Activated CD4-positive, alpha-beta T cell treated with anti-CD3 and anti-CD28 coated beads, Interleukin-2, amount 10 ng/mL, durations not matched to agents 7 days and 5 days (primary cell): ENCODE results near the gene NPIPA2. TPM values are rescaled to one million over a fixed set of nuclear protein-coding genes. Genes with fewer than 3 reads are reported as not detected.
"Not testable (repeated sequence)": the region's sequence is repeated elsewhere in the genome, so short reads cannot be mapped to it uniquely, and the experiment has no call there.

Experiments
- CTCF ChIA-PET: fragments of 350-600 bp; sonication (Branson Sonifier 250); formaldehyde crosslinking; loops from one replicate; lab custom pipeline; 2021; ENCODE audit warnings: antibody characterized with exemption; lab: Charles Lee
- POLR2A ChIA-PET: fragments of 350-600 bp; sonication (Branson Sonifier 250); formaldehyde crosslinking; loops from one replicate; lab custom pipeline; 2021; ENCODE audit warnings: antibody characterized with exemption; lab: Charles Lee
- DNase-seq: peaks from one replicate; pipeline ENCODE4 v3.0.0-alpha.2; 2020
- H3K27ac Mint-ChIP-seq: one replicate; pipeline ENCODE4 v1.8.0; 2021; ENCODE audit warnings: mild to moderate bottlenecking, moderate library complexity, mixed read lengths
- H3K27me3 Mint-ChIP-seq: one replicate; pipeline ENCODE4 v1.8.0; 2021; ENCODE audit warnings: mixed read lengths
- H3K36me3 Mint-ChIP-seq: one replicate; pipeline ENCODE4 v1.8.0; 2021; ENCODE audit warnings: low read depth, mixed read lengths
- H3K4me1 Mint-ChIP-seq: one replicate; pipeline ENCODE4 v1.8.0; 2021; ENCODE audit warnings: mixed read lengths
- H3K4me3 Mint-ChIP-seq: one replicate; pipeline ENCODE4 v1.8.0; 2021; ENCODE audit warnings: mild to moderate bottlenecking, moderate library complexity, mixed read lengths
- H3K9me3 Mint-ChIP-seq: one replicate; pipeline ENCODE4 v1.8.0; 2021; ENCODE audit warnings: mixed read lengths
- total RNA-seq, 2 experiments: library from RNA; stranded (reverse); gene quantifications; one replicate each; pipeline ENCODE4 v1.2.3, GENCODE V29; 2021

Gene NPIPA2
- total RNA-seq: 1 to 10 TPM; 2.0 to 3.2 TPM

DNA sequence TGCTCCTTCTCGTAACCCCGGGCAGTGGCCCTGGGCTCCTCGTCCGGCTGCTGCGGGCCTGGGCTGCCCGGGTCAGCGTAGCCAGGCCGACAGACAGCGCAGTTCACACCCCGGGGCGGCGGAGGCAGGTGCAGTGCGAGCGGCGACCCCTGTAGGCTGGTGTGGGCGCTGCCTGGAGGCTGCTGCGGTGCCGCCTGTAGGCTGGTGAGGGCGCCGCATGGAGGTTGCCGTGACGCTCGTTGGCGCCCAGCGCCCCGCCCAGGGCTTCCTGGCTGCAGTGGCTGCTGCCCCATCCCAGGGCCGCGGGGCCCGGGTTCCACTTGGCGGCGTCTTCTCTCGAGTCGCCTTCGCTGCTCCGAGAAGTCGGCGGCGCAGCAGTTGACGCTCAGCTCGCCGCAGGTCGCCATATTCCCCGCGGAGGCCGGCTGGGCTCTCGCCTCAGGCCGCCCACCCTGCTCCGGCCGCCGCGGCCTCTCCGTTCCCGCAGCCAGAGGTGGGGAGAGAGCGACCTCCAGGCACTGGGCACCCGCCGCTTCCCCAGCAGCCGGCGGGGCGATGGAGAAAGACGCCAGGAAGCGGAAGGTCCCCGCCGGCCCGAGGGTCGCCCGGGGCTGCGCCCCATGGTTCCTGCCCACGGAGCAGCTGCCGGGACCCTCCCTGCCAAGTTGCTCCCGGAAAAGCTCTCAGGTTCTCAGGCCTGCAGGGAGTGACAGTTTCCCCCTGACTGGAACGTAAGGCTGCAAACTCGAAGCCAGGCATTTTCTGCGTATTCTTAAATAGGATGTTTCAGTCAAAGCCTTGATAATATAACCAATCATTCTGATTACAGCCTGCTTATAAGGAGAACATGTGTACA is at the start of gene NPIPA2:
Gene NPIPA2 (plus strand): TSS at position 261 of the 856 bp plus-strand sequence. CDS start 5,533 bp downstream, outside the sequence.
- H3K4me1 Mint-ChIP-seq, H3K27ac Mint-ChIP-seq, H3K36me3 Mint-ChIP-seq, H3K4me3 Mint-ChIP-seq, H3K27me3 Mint-ChIP-seq, POLR2A ChIA-PET, H3K9me3 Mint-ChIP-seq, DNase-seq, CTCF ChIA-PET: not testable (repeated sequence)

DNA sequence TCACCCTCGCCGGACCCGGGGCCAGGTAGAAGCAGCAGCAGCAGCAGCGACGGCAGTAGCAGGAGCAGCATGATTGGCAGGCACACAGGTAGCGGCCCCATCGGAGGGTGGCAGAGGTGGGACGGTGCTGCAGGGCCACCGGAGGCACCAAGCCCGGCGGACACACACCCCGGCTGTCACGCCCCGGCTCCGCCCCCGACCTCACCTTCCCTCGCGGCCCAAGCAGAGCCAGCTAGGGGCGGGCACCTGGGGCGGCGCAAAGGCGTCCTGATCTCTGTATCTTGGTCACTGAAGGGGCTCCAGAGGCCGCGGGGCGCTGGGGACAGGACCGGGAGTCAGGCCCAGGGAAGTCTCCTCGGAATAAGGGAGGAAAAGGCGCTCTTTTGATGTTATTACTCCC is 48.2 kb upstream of the NPIPA2 start, which contains the start of gene PLA2G10:
Gene PLA2G10 (minus strand): TSS at position 180 of the 400 bp plus-strand sequence. CDS start 79 bp downstream, at position 101.
- POLR2A ChIA-PET, H3K9me3 Mint-ChIP-seq, H3K27me3 Mint-ChIP-seq, H3K27ac Mint-ChIP-seq, CTCF ChIA-PET, H3K36me3 Mint-ChIP-seq, H3K4me3 Mint-ChIP-seq, H3K4me1 Mint-ChIP-seq, DNase-seq: not testable (repeated sequence)

- H3K9me3 Mint-ChIP-seq, H3K27ac Mint-ChIP-seq, H3K4me3 Mint-ChIP-seq, H3K36me3 Mint-ChIP-seq, H3K4me1 Mint-ChIP-seq, CTCF ChIA-PET, H3K27me3 Mint-ChIP-seq, POLR2A ChIA-PET, DNase-seq: not testable (repeated sequence)
Measured at GRCh38 chr16:14701859-14702258, 40.5 kb upstream of the NPIPA2 start.

DNA sequence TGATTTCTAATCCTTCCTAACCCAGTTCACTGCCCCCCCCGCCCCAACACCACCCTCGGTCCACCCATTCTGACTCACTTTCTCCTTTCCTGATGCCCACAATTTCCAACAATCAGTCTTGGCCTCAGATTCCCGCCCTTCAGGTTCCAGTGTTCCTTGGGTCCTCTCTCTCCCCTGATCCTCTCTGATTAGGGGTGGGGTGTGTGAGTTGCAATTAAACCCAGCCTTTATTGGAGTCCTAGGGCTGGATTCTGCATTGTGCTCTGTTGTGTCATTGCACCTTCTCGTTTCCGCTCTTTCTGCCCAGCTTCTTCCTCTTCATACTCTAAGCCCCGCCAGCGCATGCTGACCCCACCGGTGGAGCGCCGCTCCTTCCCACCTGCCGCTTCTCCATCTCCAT is 39.7 kb upstream of the NPIPA2 start:
- H3K27me3 Mint-ChIP-seq, H3K27ac Mint-ChIP-seq, H3K4me1 Mint-ChIP-seq, H3K36me3 Mint-ChIP-seq, H3K4me3 Mint-ChIP-seq, DNase-seq, POLR2A ChIA-PET, H3K9me3 Mint-ChIP-seq, CTCF ChIA-PET: not testable (repeated sequence)

- H3K27me3 Mint-ChIP-seq, H3K36me3 Mint-ChIP-seq, POLR2A ChIA-PET, H3K27ac Mint-ChIP-seq, H3K9me3 Mint-ChIP-seq, CTCF ChIA-PET, H3K4me1 Mint-ChIP-seq, DNase-seq, H3K4me3 Mint-ChIP-seq: not testable (repeated sequence)
Measured at GRCh38 chr16:14703156-14704011, 38.9 kb upstream of the NPIPA2 start, which contains the start of gene NPIPA3. Gene NPIPA3 (plus strand): TSS chr16:14703411. CDS start chr16:14708944, 5,533 bp downstream.

DNA sequence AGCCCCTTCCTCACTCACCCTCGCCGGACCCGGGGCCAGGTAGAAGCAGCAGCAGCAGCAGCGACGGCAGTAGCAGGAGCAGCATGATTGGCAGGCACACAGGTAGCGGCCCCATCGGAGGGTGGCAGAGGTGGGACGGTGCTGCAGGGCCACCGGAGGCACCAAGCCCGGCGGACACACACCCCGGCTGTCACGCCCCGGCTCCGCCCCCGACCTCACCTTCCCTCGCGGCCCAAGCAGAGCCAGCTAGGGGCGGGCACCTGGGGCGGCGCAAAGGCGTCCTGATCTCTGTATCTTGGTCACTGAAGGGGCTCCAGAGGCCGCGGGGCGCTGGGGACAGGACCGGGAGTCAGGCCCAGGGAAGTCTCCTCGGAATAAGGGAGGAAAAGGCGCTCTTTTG is 9.1 kb upstream of the NPIPA2 start:
- H3K36me3 Mint-ChIP-seq, POLR2A ChIA-PET, H3K27me3 Mint-ChIP-seq, DNase-seq, CTCF ChIA-PET, H3K4me1 Mint-ChIP-seq, H3K4me3 Mint-ChIP-seq, H3K27ac Mint-ChIP-seq, H3K9me3 Mint-ChIP-seq: not testable (repeated sequence)

DNA sequence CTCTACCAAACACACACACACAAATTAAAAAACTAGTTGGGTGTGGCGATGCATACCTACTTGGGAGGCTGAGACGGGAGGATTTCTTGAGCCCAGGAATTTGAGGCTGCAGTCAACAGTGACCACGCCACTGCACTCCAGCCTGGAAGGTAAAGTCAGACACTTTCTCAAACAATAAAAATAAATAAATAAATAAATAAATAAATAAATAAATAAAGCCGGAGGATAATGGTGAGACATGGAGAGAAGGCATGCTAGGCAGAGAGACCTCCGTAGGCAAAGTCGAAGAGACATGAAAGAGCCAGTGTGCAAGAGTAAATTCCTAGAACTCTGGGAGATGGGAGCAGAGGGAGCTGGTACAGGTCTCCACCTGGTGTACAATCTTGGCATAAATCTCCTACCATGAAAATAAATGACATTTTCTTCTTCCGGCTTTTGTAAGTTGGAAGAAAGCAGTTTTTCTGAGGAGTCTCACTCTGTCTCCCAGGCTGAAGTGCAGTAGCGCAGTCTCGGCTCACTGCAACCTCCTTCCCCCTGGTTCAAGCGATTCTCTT is 1.4 kb upstream of the NPIPA2 start:
- H3K4me3 Mint-ChIP-seq, POLR2A ChIA-PET, H3K4me1 Mint-ChIP-seq, DNase-seq, H3K36me3 Mint-ChIP-seq, CTCF ChIA-PET, H3K27ac Mint-ChIP-seq, H3K27me3 Mint-ChIP-seq, H3K9me3 Mint-ChIP-seq: not testable (repeated sequence)

- H3K4me3 Mint-ChIP-seq, H3K27me3 Mint-ChIP-seq, H3K27ac Mint-ChIP-seq, H3K36me3 Mint-ChIP-seq, POLR2A ChIA-PET, DNase-seq, CTCF ChIA-PET, H3K9me3 Mint-ChIP-seq, H3K4me1 Mint-ChIP-seq: not testable (repeated sequence)
Measured at GRCh38 chr16:14741794-14742193, 539 bp upstream of the NPIPA2 start.

GRCh38 chr16:14773654-14774053 is 31.3 kb downstream of the NPIPA2 start:
- CTCF ChIA-PET, H3K27me3 Mint-ChIP-seq, H3K4me1 Mint-ChIP-seq, POLR2A ChIA-PET, H3K4me3 Mint-ChIP-seq, H3K27ac Mint-ChIP-seq, H3K9me3 Mint-ChIP-seq, H3K36me3 Mint-ChIP-seq, DNase-seq: not testable (repeated sequence)

- H3K4me3 Mint-ChIP-seq, H3K27ac Mint-ChIP-seq, POLR2A ChIA-PET, H3K27me3 Mint-ChIP-seq, CTCF ChIA-PET, H3K4me1 Mint-ChIP-seq, DNase-seq, H3K36me3 Mint-ChIP-seq, H3K9me3 Mint-ChIP-seq: not testable (repeated sequence)
Measured at GRCh38 chr16:14775624-14776023, 33.3 kb downstream of the NPIPA2 start.

DNA sequence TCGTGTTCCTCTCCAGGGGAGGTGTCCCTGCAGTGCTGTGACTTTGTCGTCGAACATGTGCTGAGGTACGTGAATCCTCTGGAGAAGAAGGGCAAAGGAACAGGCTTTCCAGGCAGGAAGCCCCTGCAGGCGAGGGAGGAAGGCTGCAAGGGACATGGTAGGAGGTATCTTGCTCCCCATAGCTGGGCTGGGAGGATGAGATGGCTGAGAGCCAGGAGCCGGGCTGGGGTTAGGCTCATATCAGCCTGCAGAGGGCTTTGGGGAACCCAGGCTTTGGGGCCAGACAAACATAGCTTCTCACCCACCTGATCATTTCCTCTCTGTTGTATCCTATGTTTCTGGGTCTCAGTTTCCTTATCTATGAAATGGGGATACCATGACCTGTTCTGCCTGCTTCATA is 34.4 kb downstream of the NPIPA2 start:
- H3K36me3 Mint-ChIP-seq, H3K4me3 Mint-ChIP-seq, H3K4me1 Mint-ChIP-seq, H3K27me3 Mint-ChIP-seq, H3K27ac Mint-ChIP-seq, POLR2A ChIA-PET, DNase-seq, H3K9me3 Mint-ChIP-seq, CTCF ChIA-PET: not testable (repeated sequence)

DNA sequence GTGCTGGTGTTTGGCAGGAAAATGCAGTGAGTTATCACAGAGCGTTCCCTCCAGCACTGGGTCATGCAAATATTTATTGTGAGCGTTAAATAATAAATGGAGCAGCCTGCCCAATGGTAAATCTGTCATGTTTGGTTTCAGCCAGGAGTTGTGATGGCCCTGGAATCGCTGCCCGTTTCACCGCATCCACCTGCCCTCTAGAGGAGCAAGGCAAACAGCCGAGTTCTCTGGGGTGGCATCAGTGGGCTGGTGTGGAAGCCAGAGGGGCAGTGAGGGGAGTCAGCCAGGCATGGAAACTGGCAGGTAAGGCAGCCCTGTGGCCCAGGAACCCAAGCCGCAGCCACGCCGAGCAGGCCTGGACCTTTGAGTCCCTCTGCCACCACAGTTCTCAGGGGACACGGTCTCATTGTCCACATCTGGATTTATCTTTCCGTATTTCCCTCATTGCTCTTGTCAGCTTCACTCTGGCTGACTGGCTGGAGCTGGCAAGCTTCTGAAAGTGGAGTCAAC is 37.1 kb downstream of the NPIPA2 start:
- H3K9me3 Mint-ChIP-seq, H3K27me3 Mint-ChIP-seq, H3K36me3 Mint-ChIP-seq, H3K27ac Mint-ChIP-seq, H3K4me1 Mint-ChIP-seq, H3K4me3 Mint-ChIP-seq, CTCF ChIA-PET, DNase-seq, POLR2A ChIA-PET: not testable (repeated sequence)

DNA sequence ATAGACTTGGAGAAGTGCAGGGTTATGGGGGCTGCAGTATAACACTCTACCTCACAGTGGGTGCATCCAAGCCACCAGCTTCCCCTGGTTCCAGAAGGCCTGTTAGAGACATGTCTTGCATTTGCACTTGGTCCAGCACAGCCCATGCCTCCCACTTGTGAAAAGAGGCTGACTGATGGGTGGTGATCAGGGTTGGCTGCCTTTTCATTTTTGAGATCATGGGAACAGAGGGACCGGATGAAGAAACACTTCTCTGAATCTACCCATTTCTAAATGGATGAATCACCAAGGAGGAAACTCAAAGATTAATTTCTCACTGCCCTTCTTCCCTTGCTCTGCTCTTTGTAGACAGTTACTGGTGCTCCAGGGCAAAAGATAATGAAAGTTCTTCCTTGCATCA is 43.8 kb downstream of the NPIPA2 start:
- H3K27ac Mint-ChIP-seq, H3K36me3 Mint-ChIP-seq, H3K27me3 Mint-ChIP-seq, H3K9me3 Mint-ChIP-seq, CTCF ChIA-PET, H3K4me3 Mint-ChIP-seq, POLR2A ChIA-PET, DNase-seq, H3K4me1 Mint-ChIP-seq: not testable (repeated sequence)
